Myocyte (in vitro differentiated cells): ENCODE results near the gene OSTM1. TPM values are rescaled to one million over a fixed set of nuclear protein-coding genes. Genes with fewer than 3 reads are reported as not detected.
"Not testable (repeated sequence)": the region's sequence is repeated elsewhere in the genome, so short reads cannot be mapped to it uniquely, and the experiment has no call there.

Experiments used
- DNase-seq: peaks from one replicate; pipeline ENCODE4 v3.0.0-alpha.2; 2012; ENCODE audit warnings: low read depth
- total RNA-seq: library from RNA; depleted of rRNA; stranded (reverse); fragments of >200 nt; gene quantifications from 2 replicates; pipeline ENCODE4 v1.2.3, GENCODE V29; 2014

The OSTM1 gene
- total RNA-seq, 1 donor from 2014 or later = 96.9 TPM

GRCh38 chr6:108024427-108025073, 50.0 kb downstream of the OSTM1 start:
- DNase-seq = no peak

- no peak for DNase-seq
Measured at GRCh38 chr6:108020472-108021116, 53.9 kb downstream of the OSTM1 start.

DNA sequence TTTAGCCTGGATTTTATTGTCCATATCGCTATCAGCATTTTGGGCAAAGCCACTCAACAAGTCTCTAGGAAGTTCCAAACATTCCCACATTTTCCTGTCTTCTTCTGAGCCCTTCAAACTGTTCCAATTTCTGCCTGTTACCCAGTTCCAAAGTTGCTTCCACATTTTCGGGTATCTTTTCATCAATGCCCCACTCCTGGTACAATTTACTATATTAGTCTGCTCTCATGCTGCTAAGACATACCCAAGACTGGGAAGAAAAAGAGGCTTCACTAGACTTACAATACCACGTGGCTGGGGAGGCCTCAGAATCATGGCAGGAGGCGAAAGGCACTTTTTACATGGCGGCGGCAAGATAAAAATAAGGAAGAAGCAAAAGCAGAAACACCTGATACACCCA, 58.3 kb downstream of the OSTM1 start:
- DNase-seq = not testable (repeated sequence)

- DNase-seq = no peak
Measured at GRCh38 chr6:108013787-108014439, 60.6 kb downstream of the OSTM1 start.

GRCh38 chr6:108009894-108010293, 64.6 kb downstream of the OSTM1 start:
- DNase-seq = no peak

DNA sequence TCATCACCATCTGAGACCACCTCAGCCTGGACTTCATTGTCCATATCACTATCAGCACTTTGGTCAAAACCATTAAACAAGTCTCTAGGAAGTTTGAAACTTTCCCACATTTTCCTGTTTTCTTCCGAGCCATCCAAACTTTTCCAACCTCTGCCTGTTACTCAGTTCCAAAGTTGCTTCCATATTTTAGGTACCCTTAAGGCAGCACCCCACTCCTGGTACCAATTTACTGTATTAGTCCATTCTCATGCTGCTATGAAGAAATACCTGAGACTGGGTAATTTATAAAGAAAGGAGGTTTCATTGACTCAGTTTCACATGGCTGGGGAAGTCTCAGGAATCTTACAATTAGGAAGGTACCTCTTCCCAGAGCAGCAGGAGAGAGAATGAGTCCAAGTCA, 65.3 kb downstream of the OSTM1 start:
- DNase-seq = not testable (repeated sequence)

DNA sequence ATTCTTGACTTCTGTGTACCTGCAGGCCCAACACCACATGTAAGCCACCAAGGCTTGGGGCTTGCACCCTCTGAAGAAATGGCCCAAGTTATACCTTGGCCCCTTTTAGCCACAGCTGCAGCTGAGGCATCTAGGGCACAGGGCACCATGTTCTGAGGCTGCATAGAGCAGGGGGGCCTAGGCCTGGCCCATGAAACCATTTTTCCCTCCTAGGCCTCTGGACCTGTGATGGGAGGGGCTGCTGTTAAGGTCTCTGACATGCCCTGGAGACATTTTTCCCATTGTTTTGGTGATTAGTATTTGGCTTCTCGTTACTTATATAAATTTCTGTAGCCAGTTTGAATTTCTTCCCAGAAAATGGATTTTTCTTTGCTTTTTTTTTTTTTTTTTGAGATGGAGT, 66.2 kb downstream of the OSTM1 start:
- DNase-seq = no peak

- DNase-seq = no peak
Measured at GRCh38 chr6:108005961-108006360, 68.6 kb downstream of the OSTM1 start.

DNA sequence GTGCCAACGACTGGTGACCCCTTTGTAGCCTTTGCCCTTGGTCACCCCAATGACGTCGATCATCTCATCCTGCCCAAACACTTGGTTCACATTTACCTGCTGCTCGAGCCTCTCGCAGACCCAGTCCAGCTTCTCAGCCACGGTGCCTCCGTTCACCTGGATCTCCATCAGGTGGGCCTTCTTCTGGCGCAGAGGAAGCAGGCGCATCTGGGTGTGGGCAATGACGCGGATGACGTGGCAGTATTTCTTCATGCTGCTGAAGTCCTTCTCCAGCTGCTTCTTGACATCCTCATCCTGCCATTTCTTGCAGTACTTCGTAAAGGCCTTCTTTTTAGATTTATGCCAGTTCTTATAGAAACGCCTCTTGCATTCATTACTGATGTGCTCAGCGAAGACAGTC, 69.7 kb downstream of the OSTM1 start:
- DNase-seq = no peak

DNA sequence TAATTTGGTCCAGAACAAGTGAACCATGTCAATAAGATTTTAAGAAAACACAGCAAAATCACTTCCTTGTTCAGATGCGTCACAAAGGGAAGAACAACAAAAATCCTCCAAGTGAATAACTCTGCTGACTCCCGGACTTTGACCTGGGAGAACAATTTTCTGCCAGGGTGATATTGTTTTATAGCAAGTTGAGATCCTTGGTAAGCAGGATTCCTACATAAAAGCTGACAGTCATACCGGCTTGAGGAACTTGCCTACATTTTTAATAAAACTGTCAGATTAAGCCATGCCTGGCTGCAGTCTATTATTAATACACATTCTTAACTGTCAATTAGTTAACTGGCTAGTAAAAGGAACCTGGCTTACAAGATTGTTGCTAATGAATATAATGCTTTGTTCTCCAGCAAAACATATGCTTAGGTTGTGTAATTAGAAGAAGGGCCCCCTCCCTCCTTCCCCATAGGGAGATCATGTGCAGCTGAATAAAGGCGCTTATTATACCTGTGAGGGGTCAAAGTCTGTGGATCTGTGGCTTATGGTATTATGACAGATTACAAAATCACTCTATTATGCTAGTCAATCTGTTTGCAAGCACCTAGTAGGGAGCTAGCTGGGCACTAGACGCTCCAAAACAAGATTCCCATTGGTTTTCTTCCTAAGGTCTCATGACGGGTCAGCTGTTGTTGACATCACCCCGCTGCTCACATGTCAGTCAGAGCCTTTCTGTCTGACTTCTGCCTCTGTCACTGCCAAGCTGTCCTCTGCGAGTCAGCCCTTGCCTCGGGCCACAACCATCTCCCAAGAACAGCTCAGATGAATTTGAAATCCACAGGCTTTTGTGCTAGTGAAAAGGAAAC, 71.9 kb downstream of the OSTM1 start:
- DNase-seq = peak; percentile 81

GRCh38 chr6:108001696-108002231, 72.8 kb downstream of the OSTM1 start:
- no peak for DNase-seq

DNA sequence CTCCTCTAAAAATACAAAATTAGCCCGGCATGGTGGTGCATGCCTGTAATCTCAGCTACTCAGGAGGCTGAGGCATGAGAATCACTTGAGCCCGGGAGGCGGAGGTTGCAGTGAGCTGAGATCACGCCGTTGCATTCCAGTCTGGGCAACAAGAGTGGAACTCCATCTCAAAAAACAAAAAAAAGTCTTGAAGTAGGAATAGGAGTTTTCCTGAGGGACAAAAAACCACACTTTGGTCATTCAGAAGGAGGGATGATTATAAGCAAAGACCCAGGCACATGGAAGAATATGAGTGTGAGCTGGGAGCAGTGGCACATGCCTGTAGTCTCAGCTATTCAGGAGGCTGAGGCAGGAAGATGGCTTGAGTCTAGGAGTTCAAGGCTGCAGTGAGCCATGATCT, 74.3 kb downstream of the OSTM1 start:
- not testable (repeated sequence) for DNase-seq

- DNase-seq = no peak
Measured at GRCh38 chr6:107999341-107999740, 75.2 kb downstream of the OSTM1 start.

DNA sequence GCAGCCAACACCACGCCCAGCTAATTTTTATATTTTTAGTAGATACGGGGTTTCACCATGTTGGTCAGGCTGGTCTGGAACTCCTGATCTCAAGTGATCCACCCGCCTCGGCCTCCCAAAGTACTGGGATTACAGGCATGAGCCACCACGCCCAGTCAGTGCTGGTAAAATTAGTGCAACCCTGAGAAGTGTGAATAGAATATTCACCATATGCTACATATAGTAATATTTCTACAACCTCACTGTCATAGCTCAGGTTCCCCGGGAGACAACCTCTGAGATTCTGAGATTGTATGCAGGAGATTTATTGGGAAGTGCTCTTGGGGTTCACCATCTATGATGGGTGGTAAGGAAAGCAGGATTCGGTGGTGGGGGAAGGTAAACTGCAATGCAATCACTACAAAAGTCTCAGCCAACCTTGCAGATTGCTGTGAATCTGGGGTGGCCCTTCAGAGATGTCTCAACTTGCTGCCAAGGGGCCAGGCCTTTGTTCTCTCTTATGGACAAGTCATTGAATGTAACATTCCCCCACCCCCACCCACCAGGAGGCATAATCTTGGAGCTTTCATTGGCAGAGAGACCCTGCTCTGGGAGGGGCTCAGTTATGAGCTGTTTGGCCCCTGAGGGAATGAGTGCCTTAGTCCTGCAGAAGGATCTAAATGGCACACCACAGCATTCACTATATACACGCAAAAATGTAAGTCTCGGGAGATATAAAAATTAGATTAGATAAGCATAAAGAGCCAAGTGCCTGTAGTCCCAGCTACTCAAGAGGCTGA, 82.6 kb downstream of the OSTM1 start:
- DNase-seq = no peak

Other genes starting within 250 kb of the OSTM1 start
- gene SEC63, start 116.5 kb downstream of the OSTM1 start, total RNA-seq = 18.0 and 19.1 TPM in 2 replicates
- not detected in 2 replicates for gene NR2E1, start 91.3 kb upstream of the OSTM1 start, total RNA-seq
- 181 and 192 TPM in 2 replicates for gene SNX3, start 186.3 kb upstream of the OSTM1 start, total RNA-seq
- 4.0 and 6.5 TPM in 2 replicates for gene AFG1L, start 220.3 kb upstream of the OSTM1 start, total RNA-seq